Measurements from ENCODE around the gene PPIL6.

- no peak for TF ChIP-seq TAF1 (IDR thresholded peaks at IDR 0.05; ENCODE audit: borderline replicate concordance, low read depth, low read length)
- TF ChIP-seq POLR2A (IDR thresholded peaks at IDR 0.05; ENCODE audit: low read depth, low read length) = no peak
- no peak for TF ChIP-seq POLR2AphosphoS5 (IDR thresholded peaks at IDR 0.05; ENCODE audit: low read depth, low read length)
Observed at GRCh38 chr6:109484122-109484521, 43.7 kb upstream of the PPIL6 start.

All from GM12892 (cell line).